Body of pancreas (tissue), 4 donors: ENCODE measurements around the gene C8B.

Experiments
- POLR2A ChIP-seq, 3 donors: fragments of 450-650 bp; IDR thresholded peaks; one replicate each; pipeline ENCODE4 v1.6.1; 2016; ENCODE audit warnings: antibody characterized with exemption in 3 of 3, mild to moderate bottlenecking in 2 of 3
- TF ChIP-seq, protein P1 (sequence below), 7 experiments: fragments of 450-650 bp in 4 of 7; fragments of 200-600 bp in 3 of 7; sonication (generic) in 3 of 7; IDR thresholded peaks; one replicate each; pipeline ENCODE4 v1.5.1; 2016 to 2019; ENCODE audit warnings: antibody characterized with exemption in 7 of 7

DNA sequence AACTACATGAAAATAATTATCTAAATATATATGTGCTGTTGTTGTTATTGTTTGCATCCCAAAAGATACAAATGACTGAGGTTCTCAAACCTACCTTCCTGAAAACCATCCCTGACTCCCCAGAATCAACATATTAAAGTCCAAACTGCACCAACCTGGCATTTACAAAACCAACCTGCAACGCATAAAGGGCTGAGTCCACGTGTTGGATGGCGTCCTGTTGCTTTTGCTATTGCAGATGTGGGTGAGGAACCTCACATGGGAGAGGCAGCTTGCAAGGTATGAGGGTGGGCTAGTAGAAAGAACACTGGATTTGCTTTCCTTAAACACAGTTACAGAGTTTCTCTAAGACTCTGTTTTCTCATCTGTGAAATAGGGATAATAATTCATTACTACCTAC, 1.5 kb upstream of the C8B start:
- TF ChIP-seq, protein P1, sequence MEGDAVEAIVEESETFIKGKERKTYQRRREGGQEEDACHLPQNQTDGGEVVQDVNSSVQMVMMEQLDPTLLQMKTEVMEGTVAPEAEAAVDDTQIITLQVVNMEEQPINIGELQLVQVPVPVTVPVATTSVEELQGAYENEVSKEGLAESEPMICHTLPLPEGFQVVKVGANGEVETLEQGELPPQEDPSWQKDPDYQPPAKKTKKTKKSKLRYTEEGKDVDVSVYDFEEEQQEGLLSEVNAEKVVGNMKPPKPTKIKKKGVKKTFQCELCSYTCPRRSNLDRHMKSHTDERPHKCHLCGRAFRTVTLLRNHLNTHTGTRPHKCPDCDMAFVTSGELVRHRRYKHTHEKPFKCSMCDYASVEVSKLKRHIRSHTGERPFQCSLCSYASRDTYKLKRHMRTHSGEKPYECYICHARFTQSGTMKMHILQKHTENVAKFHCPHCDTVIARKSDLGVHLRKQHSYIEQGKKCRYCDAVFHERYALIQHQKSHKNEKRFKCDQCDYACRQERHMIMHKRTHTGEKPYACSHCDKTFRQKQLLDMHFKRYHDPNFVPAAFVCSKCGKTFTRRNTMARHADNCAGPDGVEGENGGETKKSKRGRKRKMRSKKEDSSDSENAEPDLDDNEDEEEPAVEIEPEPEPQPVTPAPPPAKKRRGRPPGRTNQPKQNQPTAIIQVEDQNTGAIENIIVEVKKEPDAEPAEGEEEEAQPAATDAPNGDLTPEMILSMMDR (IDR thresholded peaks at IDR 0.05), result no peak
- TF ChIP-seq POLR2A (IDR thresholded peaks at IDR 0.05), result no peak
